RWPE1 (cell line): ENCODE results near the gene AUTS2.

ENCODE experiments used
- CTCF ChIA-PET: fragments of 350-600 bp; sonication (Branson Sonifier 250); formaldehyde crosslinking; extraction: SDS; loops from one replicate; lab custom pipeline; 2021; lab: Yijun Ruan, JAX
- POLR2A ChIA-PET: fragments of 400-600 bp; formaldehyde crosslinking; extraction: SDS; loops from one replicate; lab custom pipeline; 2020; ENCODE audit warnings: antibody characterized with exemption; ENCODE audit not compliant: low non-redundant PET; lab: Yijun Ruan, JAX
- DNase-seq: peaks from one replicate; pipeline ENCODE4 v3.0.0; 2012; ENCODE audit warnings: low spot score
- H3K27ac ChIP-seq: fragments of 450-650 bp; 2 replicates; pipeline ENCODE4 v1.5.1; 2017
- CTCF ChIP-seq: fragments of 450-650 bp; conservative IDR thresholded peaks from 2 replicates; pipeline ENCODE4 v1.5.1; 2017; ENCODE audit warnings: low read depth, mild to moderate bottlenecking

AUTS2 gene

GRCh38 chr7:69833964-69834363, 235.7 kb downstream of the AUTS2 start:
- no peak for TF ChIP-seq CTCF
- no peak for DNase-seq
- ChIA-PET CTCF (no interaction called here), POLR2A (no interaction called here)
- H3K27ac ChIP-seq, result no peak overlapping the region

GRCh38 chr7:69836702-69837101, 238.4 kb downstream of the AUTS2 start:
- no peak overlapping the region for H3K27ac ChIP-seq
- TF ChIP-seq CTCF, result no peak
- ChIA-PET CTCF (no interaction called here), POLR2A (no interaction called here)
- no peak for DNase-seq

GRCh38 chr7:69837387-69838068, 239.3 kb downstream of the AUTS2 start:
- POLR2A ChIA-PET, result no interaction called here
- TF ChIP-seq CTCF, result no peak
- H3K27ac ChIP-seq, result no peak overlapping the region
- DNase-seq, result no peak
- CTCF ChIA-PET, result interaction anchor here (0.5 kb wide), 1 partner anchor 33 kb away, joined by 3 read pairs; no protein-coding TSS in a partner anchor

DNA sequence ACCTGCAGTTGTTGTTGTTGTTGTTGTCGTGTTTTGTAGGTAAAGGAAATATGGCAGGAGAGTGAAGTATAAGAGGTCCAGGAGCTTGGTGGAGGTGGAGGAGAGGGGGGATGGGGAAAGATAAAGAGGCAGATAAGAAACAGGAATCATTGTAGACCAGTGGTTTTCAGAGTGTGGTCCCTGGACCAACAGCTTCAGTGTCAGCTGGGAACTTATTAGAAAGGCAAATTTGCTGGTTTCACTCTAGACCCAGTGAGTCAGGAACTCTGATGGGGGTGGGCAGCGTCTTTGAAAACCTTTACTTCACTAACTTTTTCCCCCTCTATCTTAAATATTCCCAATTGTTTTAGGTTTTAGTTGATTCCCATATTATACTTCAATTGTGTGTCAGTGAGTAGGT, 241.5 kb downstream of the AUTS2 start:
- no peak for DNase-seq
- no peak overlapping the region for H3K27ac ChIP-seq
- TF ChIP-seq CTCF, result no peak
- POLR2A ChIA-PET, result no interaction called here
- CTCF ChIA-PET, result no interaction called here

DNA sequence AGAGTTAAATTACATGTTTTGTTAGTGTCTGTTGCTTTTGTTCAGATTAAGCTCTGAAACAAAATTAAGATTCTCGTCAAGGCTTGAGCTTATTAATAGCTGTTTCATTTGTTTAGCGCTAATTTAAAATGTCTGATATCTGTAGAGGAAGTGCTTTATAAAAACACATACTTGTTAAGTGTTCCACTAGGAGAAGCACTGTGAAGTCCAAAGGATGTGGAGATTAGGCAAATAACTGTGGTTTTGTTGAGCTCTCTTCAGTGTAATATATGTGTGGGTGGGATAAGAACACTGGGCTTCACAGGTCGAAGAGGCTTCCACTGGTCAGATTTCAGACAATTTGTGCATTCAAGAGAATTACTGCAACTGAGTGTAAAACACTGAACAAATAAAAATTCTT, 242.0 kb downstream of the AUTS2 start:
- no peak for TF ChIP-seq CTCF
- no peak overlapping the region for H3K27ac ChIP-seq
- no peak for DNase-seq
- ChIA-PET CTCF (no interaction called here), POLR2A (no interaction called here)

GRCh38 chr7:69843653-69844052, 245.4 kb downstream of the AUTS2 start:
- CTCF ChIA-PET, result no interaction called here
- no peak for DNase-seq
- H3K27ac ChIP-seq, result no peak overlapping the region

More at GRCh38 chr7:69843653-69844052, 245.4 kb downstream of the AUTS2 start:
- no peak for TF ChIP-seq CTCF
- POLR2A ChIA-PET, result no interaction called here
